ENCODE measurements around the gene CCDC71L. TPM values are rescaled to one million over a fixed set of nuclear protein-coding genes. Genes with fewer than 3 reads are reported as not detected.

Gene CCDC71L
- total RNA-seq, 1 experiment from 2014 or later, result 21.1 TPM

GRCh38 chr7:106641416-106641815, 19.5 kb downstream of the CCDC71L start:
- Histone ChIP-seq H3K9ac (ENCODE audit: low read length) (no peak overlapping the region), H3K27ac (ENCODE audit: low read depth, low read length) (no peak overlapping the region), H3K9me3 (ENCODE audit: control insufficient read depth in 1 of 2, insufficient read depth in 1 of 2, low read depth in 1 of 2, low read length in 2 of 2) (no peaks in the 10 kb centered on the region), H3K36me3 (ENCODE audit: control insufficient read depth in 1 of 2, insufficient read depth in 2 of 2, low read length in 2 of 2) (no peaks in the 10 kb centered on the region), H4K20me1 (ENCODE audit: insufficient read depth) (no peaks in the 10 kb centered on the region), H3K27me3 (ENCODE audit: insufficient read depth, low read length) (no peaks in the 10 kb centered on the region), H3K4me1 (ENCODE audit: control insufficient read depth in 1 of 2, insufficient read depth in 2 of 2, low read length in 2 of 2) (no peaks in the 10 kb centered on the region), H2AFZ (ENCODE audit: low read depth, low read length, poor library complexity, severe bottlenecking) (no peak overlapping the region), H3K4me2 (ENCODE audit: low read length) (no peak overlapping the region), H3K9me2 (ENCODE audit: insufficient read depth) (no peaks in the 10 kb centered on the region), H3K79me2 (ENCODE audit: insufficient read depth, low read length) (no peaks in the 10 kb centered on the region), H3K4me3 (replicated peaks in 1 of 2; ENCODE audit: low read depth in 1 of 2, low read length in 2 of 2) (no peak overlapping the region)
- RAD21 ChIA-PET (ENCODE audit: low non-redundant PET in 1 of 2, low total read pairs in 2 of 2, uncharacterized antibody in 2 of 2, unreplicated experiment in 2 of 2), result no interaction called here
- ATAC-seq, result no peak
- no TSS peak for BruUV-seq (replicated peaks)
- intact Hi-C loops (cut with micrococcal nuclease), result no loop called here
- TF ChIP-seq CEBPB (IDR thresholded peaks at IDR 0.05; ENCODE audit: low read depth) (no peak), CTCF (IDR thresholded peaks at IDR 0.05 in 2 of 3, conservative IDR thresholded peaks at IDR 0.05 in 1 of 3; ENCODE audit: borderline replicate concordance in 1 of 3, insufficient read depth in 1 of 3, low read depth in 2 of 3, low read length in 2 of 3) (no peak), RAD21 (IDR thresholded peaks at IDR 0.05; ENCODE audit: low read depth) (no peak), YY1 (IDR thresholded peaks at IDR 0.05; ENCODE audit: extremely low read depth, insufficient replicate concordance, low read depth, low read length) (no peak), ZFX (IDR thresholded peaks at IDR 0.05) (no peak), EZH2 (IDR thresholded peaks at IDR 0.05) (no peak), SRF (IDR thresholded peaks at IDR 0.05; ENCODE audit: low read depth) (no peak), SP1 (IDR thresholded peaks at IDR 0.05; ENCODE audit: low read depth) (no peak), EGR1 (IDR thresholded peaks at IDR 0.05; ENCODE audit: low read depth) (no peak), SIN3A (IDR thresholded peaks at IDR 0.05; ENCODE audit: low read depth) (no peak)
- DNase-seq (ENCODE audit: low read depth, low spot score), result no peak
- CTCF ChIA-PET, result no interaction called here
- POLR2A ChIA-PET, result no interaction called here

Data from HCT116 (cell line).